Smooth muscle cell (in vitro differentiated cells): ENCODE measurements around the gene OR51V1. TPM values are rescaled to one million over a fixed set of nuclear protein-coding genes. Genes with fewer than 3 reads are reported as not detected.

Experiments used
- DNase-seq: peaks from one replicate; lab custom pipeline; 2025; ENCODE audit not compliant: unreplicated experiment; lab: John Stamatoyannopoulos, UW
- H2AFZ ChIP-seq: fragments of 200-600 bp; sonication (generic); 2 replicates; pipeline ENCODE4 v1.6.0; 2016; ENCODE audit warnings: antibody characterized with exemption, low read depth, mild to moderate bottlenecking
- H3F3A ChIP-seq: fragments of 200-600 bp; sonication (generic); 2 replicates; pipeline ENCODE4 v1.6.0; 2017; ENCODE audit warnings: antibody characterized with exemption, low read depth
- H3K27ac ChIP-seq: fragments of 200-600 bp; sonication (generic); 2 replicates; pipeline ENCODE4 v1.5.1; 2016; ENCODE audit warnings: low read depth, mild to moderate bottlenecking
- H3K27me3 ChIP-seq: fragments of 200-600 bp; sonication (generic); 2 replicates; pipeline ENCODE4 v1.6.1; 2016; ENCODE audit warnings: low read depth, mild to moderate bottlenecking
- H3K36me3 ChIP-seq: fragments of 200-600 bp; sonication (generic); 2 replicates; pipeline ENCODE4 v1.5.1; 2016; ENCODE audit warnings: low read depth
- H3K4me1 ChIP-seq: fragments of 200-600 bp; sonication (generic); 2 replicates; pipeline ENCODE4 v1.5.1; 2016; ENCODE audit warnings: low read depth
- H3K4me2 ChIP-seq: fragments of 200-600 bp; sonication (generic); 2 replicates; pipeline ENCODE4 v1.6.0; 2016; ENCODE audit warnings: mild to moderate bottlenecking
- H3K4me3 ChIP-seq: fragments of 200-600 bp; sonication (generic); 2 replicates; pipeline ENCODE4 v1.5.1; 2016; ENCODE audit warnings: mild to moderate bottlenecking
- H3K79me2 ChIP-seq: fragments of 200-600 bp; sonication (generic); 2 replicates; pipeline ENCODE4 v1.6.0; 2016; ENCODE audit warnings: low read depth, mild to moderate bottlenecking
- H3K9ac ChIP-seq: fragments of 200-600 bp; sonication (generic); 2 replicates; pipeline ENCODE4 v1.6.0; 2016; ENCODE audit warnings: low read depth
- H3K9me3 ChIP-seq: fragments of 200-600 bp; sonication (generic); replicated peaks from 2 replicates; pipeline ENCODE4 v1.5.1; 2016; ENCODE audit warnings: low read depth
- H4K20me1 ChIP-seq: fragments of 200-600 bp; sonication (generic); 2 replicates; pipeline ENCODE4 v1.6.0; 2016; ENCODE audit warnings: low read depth
- WGBS: methylation state at CpG from one replicate; pipeline ENCODE4 v1.1.7; 2016; ENCODE audit warnings: low lambda C conversion rate; 5-methylcytosine and 5-hydroxymethylcytosine counted together
- polyA plus RNA-seq: library from polyadenylated mRNA; unstranded; fragments of >200 nt; fragmentation: Nextera tagmentation; extraction: Ambion mirVana; gene quantifications from 2 replicates; pipeline ENCODE4 v1.2.1, GENCODE V29; 2016
- total RNA-seq: library from RNA; depleted of rRNA; stranded (reverse); fragments of >200 nt; gene quantifications from 2 replicates; pipeline ENCODE4 v1.2.3, GENCODE V29; 2014
- TF ChIP-seq, protein P1 (sequence below): fragments of 200-600 bp; sonication (generic); IDR thresholded peaks from 2 replicates; pipeline ENCODE4 v1.5.1; 2017; ENCODE audit warnings: borderline replicate concordance, mild to moderate bottlenecking, antibody characterized with exemption; ENCODE audit not compliant: insufficient read depth, poor library complexity, severe bottlenecking

OR51V1 gene
- total and polyA plus RNA-seq, 2 experiments from 2014 or later: not detected

DNA sequence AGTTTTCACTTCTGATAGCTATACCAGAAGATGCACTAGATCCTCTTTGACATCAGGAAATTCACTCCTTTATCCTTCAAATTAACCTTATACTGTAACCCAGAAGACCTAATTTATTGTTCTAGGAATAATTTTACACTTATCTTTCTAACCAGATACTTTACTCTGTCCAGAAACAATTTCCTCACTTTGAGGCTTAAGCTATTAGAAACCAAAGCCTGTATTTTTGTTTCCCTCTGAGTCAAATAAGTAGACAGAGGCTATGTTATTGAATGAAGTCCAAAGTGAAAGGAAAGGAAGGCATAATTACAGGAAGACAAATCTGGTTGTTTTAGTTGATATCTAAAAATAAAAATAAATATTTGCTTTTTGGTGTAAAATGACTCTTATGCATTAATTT is 2.2 kb downstream of the OR51V1 start:
- Histone ChIP-seq H3K27me3 (no peaks in the 10 kb centered on the region), H3F3A (no peaks in the 10 kb centered on the region), H4K20me1 (no peaks in the 10 kb centered on the region), H3K4me3 (no peak overlapping the region), H2AFZ (no peak overlapping the region), H3K9me3 (no peaks in the 10 kb centered on the region), H3K79me2 (no peaks in the 10 kb centered on the region), H3K9ac (no peak overlapping the region), H3K27ac (no peak overlapping the region), H3K4me1 (no peaks in the 10 kb centered on the region), H3K36me3 (no peaks in the 10 kb centered on the region), H3K4me2 (no peak overlapping the region)
- DNase-seq: no peak
- TF ChIP-seq, protein P1, sequence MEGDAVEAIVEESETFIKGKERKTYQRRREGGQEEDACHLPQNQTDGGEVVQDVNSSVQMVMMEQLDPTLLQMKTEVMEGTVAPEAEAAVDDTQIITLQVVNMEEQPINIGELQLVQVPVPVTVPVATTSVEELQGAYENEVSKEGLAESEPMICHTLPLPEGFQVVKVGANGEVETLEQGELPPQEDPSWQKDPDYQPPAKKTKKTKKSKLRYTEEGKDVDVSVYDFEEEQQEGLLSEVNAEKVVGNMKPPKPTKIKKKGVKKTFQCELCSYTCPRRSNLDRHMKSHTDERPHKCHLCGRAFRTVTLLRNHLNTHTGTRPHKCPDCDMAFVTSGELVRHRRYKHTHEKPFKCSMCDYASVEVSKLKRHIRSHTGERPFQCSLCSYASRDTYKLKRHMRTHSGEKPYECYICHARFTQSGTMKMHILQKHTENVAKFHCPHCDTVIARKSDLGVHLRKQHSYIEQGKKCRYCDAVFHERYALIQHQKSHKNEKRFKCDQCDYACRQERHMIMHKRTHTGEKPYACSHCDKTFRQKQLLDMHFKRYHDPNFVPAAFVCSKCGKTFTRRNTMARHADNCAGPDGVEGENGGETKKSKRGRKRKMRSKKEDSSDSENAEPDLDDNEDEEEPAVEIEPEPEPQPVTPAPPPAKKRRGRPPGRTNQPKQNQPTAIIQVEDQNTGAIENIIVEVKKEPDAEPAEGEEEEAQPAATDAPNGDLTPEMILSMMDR: no peak

DNA sequence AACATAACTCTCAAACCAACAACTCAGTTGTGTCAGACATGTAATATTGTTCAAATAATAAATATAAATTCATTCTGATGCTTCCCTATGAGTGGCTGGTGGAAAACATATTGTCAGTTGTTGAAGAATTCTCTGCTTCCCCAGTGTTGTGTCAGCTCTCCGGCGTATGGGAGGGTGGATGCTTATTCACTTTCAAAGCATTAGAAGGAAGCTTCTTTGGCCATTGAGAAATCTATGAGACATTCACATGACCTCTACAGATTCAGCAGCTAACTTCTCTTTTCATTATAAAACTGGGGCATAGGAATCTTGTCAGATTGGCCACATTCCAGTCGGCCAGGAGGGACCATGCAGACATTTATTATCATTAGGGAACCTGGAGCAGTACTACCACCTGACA is 2.9 kb downstream of the OR51V1 start:
- Histone ChIP-seq H3K27ac (no peak overlapping the region), H3K79me2 (no peaks in the 10 kb centered on the region), H3F3A (no peaks in the 10 kb centered on the region), H3K9ac (no peak overlapping the region), H2AFZ (no peak overlapping the region), H3K27me3 (no peaks in the 10 kb centered on the region), H3K36me3 (no peaks in the 10 kb centered on the region), H3K9me3 (no peaks in the 10 kb centered on the region), H3K4me2 (no peak overlapping the region), H4K20me1 (no peaks in the 10 kb centered on the region), H3K4me3 (no peak overlapping the region), H3K4me1 (no peaks in the 10 kb centered on the region)
- TF ChIP-seq, protein P1: no peak
- 85% methylated on average over 3 of the region's 3 CpGs for WGBS
- no peak for DNase-seq

DNA sequence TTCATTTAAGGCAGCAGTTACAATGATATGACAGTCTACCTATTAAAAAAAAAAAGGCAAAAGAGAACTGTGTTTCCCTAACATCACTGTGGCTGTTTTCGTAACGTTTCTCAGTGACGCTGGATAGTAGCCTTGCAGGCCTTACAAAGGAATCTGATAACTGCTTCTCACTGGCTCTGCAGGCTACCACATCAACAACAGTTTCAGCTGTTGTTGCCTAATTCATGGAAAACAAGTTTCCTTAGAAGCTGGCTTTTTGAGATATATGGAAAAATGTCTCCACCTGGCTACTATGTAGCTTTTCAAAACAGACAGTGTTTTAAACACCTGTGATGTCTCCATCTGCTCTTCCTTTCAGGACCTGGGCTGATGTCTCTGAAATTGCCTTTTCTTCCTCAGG is 3.8 kb downstream of the OR51V1 start:
- H3K4me2 ChIP-seq: no peak overlapping the region
- H3K27me3 ChIP-seq: no peaks in the 10 kb centered on the region
- H3K4me3 ChIP-seq: no peak overlapping the region
- no peaks in the 10 kb centered on the region for H3K36me3 ChIP-seq
- no peak for DNase-seq
- H4K20me1 ChIP-seq: no peaks in the 10 kb centered on the region
- TF ChIP-seq, protein P1: no peak
- H2AFZ ChIP-seq: no peak overlapping the region
- no peak overlapping the region for H3K27ac ChIP-seq
- no peaks in the 10 kb centered on the region for H3K79me2 ChIP-seq
- no peaks in the 10 kb centered on the region for H3F3A ChIP-seq
- 75% methylated on average over 3 of the region's 3 CpGs for WGBS
- no peak overlapping the region for H3K9ac ChIP-seq
- no peaks in the 10 kb centered on the region for H3K9me3 ChIP-seq
- no peaks in the 10 kb centered on the region for H3K4me1 ChIP-seq

DNA sequence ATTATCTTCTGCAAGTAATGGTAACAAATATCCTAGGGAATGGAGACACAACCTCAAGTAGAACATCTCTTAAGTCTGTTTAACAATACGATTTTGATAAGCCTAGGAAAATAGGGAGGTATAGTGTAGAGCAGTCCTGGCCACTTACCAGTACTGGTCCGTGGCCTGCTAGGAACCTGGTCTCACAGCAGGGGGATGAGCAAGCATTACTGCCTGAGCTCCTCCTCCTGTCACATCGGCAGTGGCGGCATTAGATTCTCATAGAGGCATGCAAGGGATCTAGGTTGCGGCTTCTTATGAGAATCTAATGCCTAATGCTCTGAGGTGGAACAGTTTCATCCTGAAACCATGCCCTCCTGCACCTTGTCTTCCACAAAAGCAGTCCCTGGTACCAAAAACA is 4.4 kb downstream of the OR51V1 start:
- Histone ChIP-seq H3K27ac (no peak overlapping the region), H3K36me3 (no peaks in the 10 kb centered on the region), H3K79me2 (no peaks in the 10 kb centered on the region), H3K4me3 (no peak overlapping the region), H3K4me2 (no peak overlapping the region), H3K9ac (no peak overlapping the region), H3F3A (no peaks in the 10 kb centered on the region), H3K4me1 (no peaks in the 10 kb centered on the region), H3K27me3 (no peaks in the 10 kb centered on the region), H2AFZ (no peak overlapping the region), H3K9me3 (no peaks in the 10 kb centered on the region), H4K20me1 (no peaks in the 10 kb centered on the region)
- WGBS: 80% methylated on average over 5 of the region's 5 CpGs
- no peak for DNase-seq
- TF ChIP-seq, protein P1: no peak
